Measurements from ENCODE around the gene SMIM10. TPM values are rescaled to one million over a fixed set of nuclear protein-coding genes. Genes with fewer than 3 reads are reported as not detected.

The SMIM10 gene
- total and polyA plus RNA-seq, 2 of the 13 experiments (the other 11 are each of a cell fraction or from before 2014, with no cell fraction given), result not detected

DNA sequence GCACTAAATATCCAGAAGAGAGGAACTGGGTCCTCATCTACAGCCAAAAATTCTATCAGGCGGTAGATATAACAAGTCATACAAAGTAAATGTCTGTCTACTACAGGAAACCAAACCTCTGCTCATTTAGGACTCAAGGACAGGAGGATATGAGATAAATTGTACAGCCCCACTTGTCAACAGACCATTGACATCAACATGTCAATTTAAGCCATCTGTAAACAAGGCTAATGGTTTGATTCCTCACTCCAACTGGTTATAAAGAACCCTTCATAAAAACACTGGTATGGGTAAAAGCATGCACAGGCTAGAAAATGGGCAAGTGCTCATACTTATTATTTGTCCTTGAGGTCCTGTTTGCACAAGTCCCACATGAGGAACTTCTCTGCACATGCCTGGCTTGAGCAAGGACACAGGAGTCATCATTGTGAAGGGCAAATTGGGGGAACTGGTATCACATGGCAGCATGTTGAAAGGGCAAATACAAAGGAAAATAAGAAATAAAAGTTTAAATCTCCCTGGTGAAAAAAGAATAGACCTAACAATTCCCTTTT is 18.3 kb downstream of the SMIM10 start:
- BruUV-seq (replicated peaks), result no TSS peak
- in situ Hi-C loops (cut with HindIII; ENCODE audit: extremely low pct_ligation_motif_present, low pct_unique_long_range_greater_than_20kb) (no loop called here), intact Hi-C loops (cut with micrococcal nuclease; ENCODE audit: unreplicated experiment) (no loop called here)
- H3K79me2 ChIP-seq (ENCODE audit: insufficient read depth, low read length), result no peaks in the 10 kb centered on the region
- CTCF ChIA-PET (ENCODE audit: low intra/inter-chr PET ratio, low total read pairs), result no interaction called here
- no peak overlapping the region for H3K4me3 ChIP-seq (replicated peaks in 1 of 3; ENCODE audit: insufficient read depth in 1 of 3, low read depth in 2 of 3, low read length in 3 of 3)
- no peak overlapping the region for H2AFZ ChIP-seq (ENCODE audit: low read length)
- TF ChIP-seq TIGD3 (CRISPR knock-in tag; IDR thresholded peaks at IDR 0.05; ENCODE audit: borderline replicate concordance) (no peak), NCOA2 (CRISPR knock-in tag; IDR thresholded peaks at IDR 0.05) (peak; percentile 17; the same call in 1 of the 2 replicates), FOXP1 (IDR thresholded peaks at IDR 0.05) (no peak), FOXP1 (CRISPR knock-in tag; IDR thresholded peaks at IDR 0.05) (0 out of 2 replicates have a peak, but pooled peaks have one; percentile 40), PITX1 (CRISPR knock-in tag; IDR thresholded peaks at IDR 0.05) (peak; percentile 78), SOX5 (CRISPR knock-in tag; IDR thresholded peaks at IDR 0.05; ENCODE audit: borderline replicate concordance) (peak; percentile 25; the same call in 1 of the 2 replicates), FOXA3 (CRISPR knock-in tag; IDR thresholded peaks at IDR 0.05) (peak; percentile 72), FOXA1 (IDR thresholded peaks at IDR 0.05) (no peak), FOXA1 (CRISPR knock-in tag; IDR thresholded peaks at IDR 0.05) (peak; percentile 79), ZNF260 (CRISPR knock-in tag; IDR thresholded peaks at IDR 0.05; ENCODE audit: borderline replicate concordance, low read depth) (no peak), HHEX (CRISPR knock-in tag; IDR thresholded peaks at IDR 0.05) (peak; percentile 40; the same call in 1 of the 2 replicates), MEIS2 (CRISPR knock-in tag; IDR thresholded peaks at IDR 0.05) (peak; percentile 28; the same call in 1 of the 2 replicates), MIXL1 (CRISPR knock-in tag; IDR thresholded peaks at IDR 0.05) (peak; percentile 46; the same call in 1 of the 2 replicates), ELF3 (CRISPR knock-in tag; IDR thresholded peaks at IDR 0.05) (0 out of 2 replicates have a peak, but pooled peaks have one; percentile 17), DMAP1 (CRISPR knock-in tag; IDR thresholded peaks at IDR 0.05) (no peak), ZNF775 (CRISPR knock-in tag; IDR thresholded peaks at IDR 0.05; ENCODE audit: borderline replicate concordance) (no peak)
- TF ChIP-seq, protein P1, sequence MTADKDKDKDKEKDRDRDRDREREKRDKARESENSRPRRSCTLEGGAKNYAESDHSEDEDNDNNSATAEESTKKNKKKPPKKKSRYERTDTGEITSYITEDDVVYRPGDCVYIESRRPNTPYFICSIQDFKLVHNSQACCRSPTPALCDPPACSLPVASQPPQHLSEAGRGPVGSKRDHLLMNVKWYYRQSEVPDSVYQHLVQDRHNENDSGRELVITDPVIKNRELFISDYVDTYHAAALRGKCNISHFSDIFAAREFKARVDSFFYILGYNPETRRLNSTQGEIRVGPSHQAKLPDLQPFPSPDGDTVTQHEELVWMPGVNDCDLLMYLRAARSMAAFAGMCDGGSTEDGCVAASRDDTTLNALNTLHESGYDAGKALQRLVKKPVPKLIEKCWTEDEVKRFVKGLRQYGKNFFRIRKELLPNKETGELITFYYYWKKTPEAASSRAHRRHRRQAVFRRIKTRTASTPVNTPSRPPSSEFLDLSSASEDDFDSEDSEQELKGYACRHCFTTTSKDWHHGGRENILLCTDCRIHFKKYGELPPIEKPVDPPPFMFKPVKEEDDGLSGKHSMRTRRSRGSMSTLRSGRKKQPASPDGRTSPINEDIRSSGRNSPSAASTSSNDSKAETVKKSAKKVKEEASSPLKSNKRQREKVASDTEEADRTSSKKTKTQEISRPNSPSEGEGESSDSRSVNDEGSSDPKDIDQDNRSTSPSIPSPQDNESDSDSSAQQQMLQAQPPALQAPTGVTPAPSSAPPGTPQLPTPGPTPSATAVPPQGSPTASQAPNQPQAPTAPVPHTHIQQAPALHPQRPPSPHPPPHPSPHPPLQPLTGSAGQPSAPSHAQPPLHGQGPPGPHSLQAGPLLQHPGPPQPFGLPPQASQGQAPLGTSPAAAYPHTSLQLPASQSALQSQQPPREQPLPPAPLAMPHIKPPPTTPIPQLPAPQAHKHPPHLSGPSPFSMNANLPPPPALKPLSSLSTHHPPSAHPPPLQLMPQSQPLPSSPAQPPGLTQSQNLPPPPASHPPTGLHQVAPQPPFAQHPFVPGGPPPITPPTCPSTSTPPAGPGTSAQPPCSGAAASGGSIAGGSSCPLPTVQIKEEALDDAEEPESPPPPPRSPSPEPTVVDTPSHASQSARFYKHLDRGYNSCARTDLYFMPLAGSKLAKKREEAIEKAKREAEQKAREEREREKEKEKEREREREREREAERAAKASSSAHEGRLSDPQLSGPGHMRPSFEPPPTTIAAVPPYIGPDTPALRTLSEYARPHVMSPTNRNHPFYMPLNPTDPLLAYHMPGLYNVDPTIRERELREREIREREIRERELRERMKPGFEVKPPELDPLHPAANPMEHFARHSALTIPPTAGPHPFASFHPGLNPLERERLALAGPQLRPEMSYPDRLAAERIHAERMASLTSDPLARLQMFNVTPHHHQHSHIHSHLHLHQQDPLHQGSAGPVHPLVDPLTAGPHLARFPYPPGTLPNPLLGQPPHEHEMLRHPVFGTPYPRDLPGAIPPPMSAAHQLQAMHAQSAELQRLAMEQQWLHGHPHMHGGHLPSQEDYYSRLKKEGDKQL (CRISPR knock-in tag; IDR thresholded peaks at IDR 0.05; ENCODE audit: low read depth), result peak; percentile 42; the same call in 1 of the 2 replicates
- TF ChIP-seq, protein P2, sequence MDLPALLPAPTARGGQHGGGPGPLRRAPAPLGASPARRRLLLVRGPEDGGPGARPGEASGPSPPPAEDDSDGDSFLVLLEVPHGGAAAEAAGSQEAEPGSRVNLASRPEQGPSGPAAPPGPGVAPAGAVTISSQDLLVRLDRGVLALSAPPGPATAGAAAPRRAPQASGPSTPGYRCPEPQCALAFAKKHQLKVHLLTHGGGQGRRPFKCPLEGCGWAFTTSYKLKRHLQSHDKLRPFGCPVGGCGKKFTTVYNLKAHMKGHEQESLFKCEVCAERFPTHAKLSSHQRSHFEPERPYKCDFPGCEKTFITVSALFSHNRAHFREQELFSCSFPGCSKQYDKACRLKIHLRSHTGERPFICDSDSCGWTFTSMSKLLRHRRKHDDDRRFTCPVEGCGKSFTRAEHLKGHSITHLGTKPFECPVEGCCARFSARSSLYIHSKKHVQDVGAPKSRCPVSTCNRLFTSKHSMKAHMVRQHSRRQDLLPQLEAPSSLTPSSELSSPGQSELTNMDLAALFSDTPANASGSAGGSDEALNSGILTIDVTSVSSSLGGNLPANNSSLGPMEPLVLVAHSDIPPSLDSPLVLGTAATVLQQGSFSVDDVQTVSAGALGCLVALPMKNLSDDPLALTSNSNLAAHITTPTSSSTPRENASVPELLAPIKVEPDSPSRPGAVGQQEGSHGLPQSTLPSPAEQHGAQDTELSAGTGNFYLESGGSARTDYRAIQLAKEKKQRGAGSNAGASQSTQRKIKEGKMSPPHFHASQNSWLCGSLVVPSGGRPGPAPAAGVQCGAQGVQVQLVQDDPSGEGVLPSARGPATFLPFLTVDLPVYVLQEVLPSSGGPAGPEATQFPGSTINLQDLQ (CRISPR knock-in tag; IDR thresholded peaks at IDR 0.05), result no peak
- POLR2A ChIA-PET, result no interaction called here
- DNase-seq (ENCODE audit: low spot score), result peak; percentile 60
- H4K20me1 ChIP-seq (ENCODE audit: insufficient read depth, low read length), result no peaks in the 10 kb centered on the region
- no peaks in the 10 kb centered on the region; a peak in 1 of 5 replicates for H3K27me3 ChIP-seq (ENCODE audit: control insufficient read depth in 1 of 2, insufficient read depth in 2 of 2, low read length in 2 of 2)
- peaks cover 28% of the 10 kb centered on the region for H3K4me1 ChIP-seq (ENCODE audit: insufficient read depth, low read length)
- no peaks in the 10 kb centered on the region for H3K9me3 ChIP-seq (ENCODE audit: low read length)
- peak overlapping the region; percentile 7; the same call in 1 of the 2 replicates for H3K4me2 ChIP-seq (ENCODE audit: low read depth, low read length)
- H3K36me3 ChIP-seq (replicated peaks in 1 of 2; ENCODE audit: control insufficient read depth in 1 of 2, insufficient read depth in 2 of 2, low read length in 2 of 2), result no peaks in the 10 kb centered on the region
- no peak overlapping the region for H3K9ac ChIP-seq (ENCODE audit: insufficient read depth, low read depth, low read length)
- WGBS (ENCODE audit: low lambda C conversion rate), result no CpG with 5 or more reads among the region's 1 CpG
- no peak for FAIRE-seq
- ATAC-seq, result peak; percentile 58
- H3K27ac ChIP-seq (ENCODE audit: extremely low read length, insufficient read depth, low read length), result no peak overlapping the region
